ENCODE results near the gene SEPTIN12. TPM values are rescaled to one million over a fixed set of nuclear protein-coding genes. Genes with fewer than 3 reads are reported as not detected.

Gene SEPTIN12
- total and polyA plus RNA-seq, 9 donors: 0.32 TPM; not detected in 8

- Histone ChIP-seq H3K27ac (no peak overlapping the region), H3K4me1 (ENCODE audit: insufficient read depth) (peaks cover 5% of the 10 kb centered on the region), H3K4me3 (no peak overlapping the region), H3K9me3 (no peaks in the 10 kb centered on the region), H3K36me3 (no peaks in the 10 kb centered on the region), H3K27me3 (no peaks in the 10 kb centered on the region)
- intact Hi-C loops (cut with DNase I): loop anchor here in 1 of 4 donors (10.0 kb wide), 1 partner anchor 244 kb away; no protein-coding TSS in a partner anchor
- TF ChIP-seq POLR2A (IDR thresholded peaks at IDR 0.05): no peak
- TF ChIP-seq EP300 (IDR thresholded peaks at IDR 0.05): no peak
- no peak for TF ChIP-seq CTCF (IDR thresholded peaks at IDR 0.05)
- WGBS, 3 donors: 76 to 81% (median 80%) methylated on average over 16 of the region's 16 CpGs
- DNase-seq: no peak
Measured at GRCh38 chr16:4748682-4749411, 39.3 kb downstream of the SEPTIN12 start.

GRCh38 chr16:4747906-4748681 lies 40.1 kb downstream of the SEPTIN12 start:
- intact Hi-C loops (cut with DNase I): loop anchor here in 1 of 4 donors (10.0 kb wide), 1 partner anchor 243 kb away; no protein-coding TSS in a partner anchor
- 68 to 72% (median 70%) methylated on average over 14 of the region's 14 CpGs for WGBS, 3 donors
- peak overlapping the region in 1 of 2 donors; percentile 49 for H3K27ac ChIP-seq
- no peaks in the 10 kb centered on the region for H3K9me3 ChIP-seq
- DNase-seq: no peak
- H3K4me3 ChIP-seq: no peak overlapping the region
- no peak for TF ChIP-seq POLR2A (IDR thresholded peaks at IDR 0.05)
- no peak for TF ChIP-seq CTCF (IDR thresholded peaks at IDR 0.05)
- TF ChIP-seq EP300 (IDR thresholded peaks at IDR 0.05): no peak
- H3K36me3 ChIP-seq: no peaks in the 10 kb centered on the region
- H3K4me1 ChIP-seq (ENCODE audit: insufficient read depth): peaks cover 8% of the 10 kb centered on the region
- no peaks in the 10 kb centered on the region for H3K27me3 ChIP-seq

GRCh38 chr16:4746991-4747574 lies 41.1 kb downstream of the SEPTIN12 start:
- H3K4me1 ChIP-seq (ENCODE audit: insufficient read depth): peaks cover 11% of the 10 kb centered on the region
- 28 to 39% (median 34%) methylated on average over 15 of the region's 15 CpGs for WGBS, 3 donors

More at GRCh38 chr16:4746991-4747574, 41.1 kb downstream of the SEPTIN12 start:
- DNase-seq: peak in 4 of 5 donors; percentile 53 to 75 (median 63)
- Histone ChIP-seq H3K27me3 (no peaks in the 10 kb centered on the region), H3K9me3 (no peaks in the 10 kb centered on the region), H3K4me3 (no peak overlapping the region), H3K36me3 (no peaks in the 10 kb centered on the region), H3K27ac (peak overlapping the region in 1 of 2 donors; percentile 49)
- intact Hi-C loops (cut with DNase I): loop anchor here in 1 of 4 donors (10.0 kb wide), 1 partner anchor 242 kb away; no protein-coding TSS in a partner anchor
- no peak for TF ChIP-seq CTCF (IDR thresholded peaks at IDR 0.05)

All from ovary (tissue), 9 donors.